Activated CD4-positive, alpha-beta T cell treated with anti-CD3 and anti-CD28 coated beads for 36 hours (primary cell): ENCODE measurements around the gene IQGAP2. TPM values are rescaled to one million over a fixed set of nuclear protein-coding genes. Genes with fewer than 3 reads are reported as not detected.
A peak's percentile ranks its signal among the peaks of the same experiment; 100 is the strongest.

ENCODE experiments used
- ATAC-seq: fragments of 200-7000 bp; cut with Tn5 transposase; one replicate; pipeline ENCODE4 v1.10.0; 2021; ENCODE audit warnings: mild to moderate bottlenecking, moderate library complexity
- CTCF ChIA-PET: fragments of 350-600 bp; sonication (Branson Sonifier 250); formaldehyde crosslinking; loops from one replicate; lab custom pipeline; 2021; ENCODE audit warnings: antibody characterized with exemption; lab: Charles Lee
- POLR2A ChIA-PET: fragments of 350-600 bp; sonication (Branson Sonifier 250); formaldehyde crosslinking; loops from one replicate; lab custom pipeline; 2021; ENCODE audit warnings: antibody characterized with exemption, inconsistent platforms; lab: Charles Lee
- DNase-seq: peaks from one replicate; pipeline ENCODE4 v3.0.0-alpha.2; 2020
- H3K27ac Mint-ChIP-seq: one replicate; pipeline ENCODE4 v1.8.0; 2021; ENCODE audit warnings: mixed read lengths
- H3K27me3 Mint-ChIP-seq: one replicate; pipeline ENCODE4 v1.8.0; 2021; ENCODE audit warnings: mixed read lengths
- H3K36me3 Mint-ChIP-seq: one replicate; pipeline ENCODE4 v1.8.0; 2021; ENCODE audit warnings: low read depth, mixed read lengths
- H3K4me1 Mint-ChIP-seq: one replicate; pipeline ENCODE4 v1.8.0; 2021; ENCODE audit warnings: mixed read lengths
- H3K4me3 Mint-ChIP-seq: one replicate; pipeline ENCODE4 v1.8.0; 2021; ENCODE audit warnings: mild to moderate bottlenecking, moderate library complexity, mixed read lengths
- H3K9me3 Mint-ChIP-seq: one replicate; pipeline ENCODE4 v1.8.0; 2021; ENCODE audit warnings: low read depth, mixed read lengths
- intact Hi-C, 2 experiments: fragments of 100-400 bp; cut with DNase I in 1 of 2; cut with micrococcal nuclease in 1 of 2; formaldehyde crosslinking; loops; one replicate each; pipeline versions ENCODE4 v1.14.2 to v1.15.1; 2022 to 2024; cut with DNase I, micrococcal nuclease
- total RNA-seq, 2 experiments: library from RNA; stranded (reverse); gene quantifications; one replicate each; pipeline ENCODE4 v1.2.3, GENCODE V29; 2021

IQGAP2 gene
- total RNA-seq, 2 experiments from 2014 or later: 62.7 to 82.7 TPM

DNA sequence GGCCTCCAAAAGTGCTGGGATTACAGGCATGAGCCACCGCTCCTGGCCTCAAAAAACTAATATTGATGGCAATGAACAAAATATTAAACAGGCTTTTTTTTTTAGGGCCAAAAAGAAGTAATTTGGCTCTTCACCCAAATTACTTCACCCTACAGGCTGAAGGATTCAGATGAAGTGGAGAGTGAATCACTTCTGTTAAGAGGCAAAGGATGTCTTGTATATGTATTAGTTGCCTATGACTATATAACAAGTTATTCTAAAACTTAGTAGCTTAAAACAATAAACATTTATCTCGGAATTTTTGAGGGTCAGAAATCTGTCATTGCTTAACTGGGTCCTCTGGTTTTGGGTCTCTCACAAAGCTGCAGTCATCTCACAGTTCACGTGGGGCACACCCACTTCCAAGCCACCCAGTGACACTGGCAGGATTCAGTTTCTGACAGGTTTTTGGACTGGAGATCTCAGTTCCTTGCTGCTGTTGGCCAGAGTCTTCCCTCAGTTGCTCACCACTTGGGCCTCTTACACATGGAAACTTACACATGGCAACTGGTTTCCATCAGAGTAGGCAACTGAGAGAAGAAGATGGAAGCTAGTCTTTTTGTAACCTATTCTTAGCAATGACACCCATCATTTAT lies 66.7 kb downstream of the IQGAP2 start:
- ChIA-PET POLR2A (interaction anchor here (0.7 to 1.8 kb wide), 4 partner anchors 8 to 73 kb away, joined by 3 to 6 read pairs (median 5); partner anchors contain the start of gene IQGAP2), CTCF (interaction anchor here (0.7 to 5.2 kb wide), 4 partner anchors 42 to 73 kb away, joined by 3 to 23 read pairs (median 4); partner anchors contain the start of gene IQGAP2)
- ATAC-seq (peak; percentile 30), DNase-seq (peak; percentile 43)
- intact Hi-C loops: loop anchor here in 1 of 2 experiments (1.0 to 5.0 kb wide), 2 partner anchors 65 to 197 kb away; no protein-coding TSS in a partner anchor
- Mint-ChIP-seq H3K27me3 (no peaks in the 10 kb centered on the region), H3K4me1 (peaks cover 89% of the 10 kb centered on the region), H3K9me3 (peaks cover 5% of the 10 kb centered on the region), H3K4me3 (no peak overlapping the region), H3K27ac (peak overlapping the region; percentile 78), H3K36me3 (peaks cover 37% of the 10 kb centered on the region)

DNA sequence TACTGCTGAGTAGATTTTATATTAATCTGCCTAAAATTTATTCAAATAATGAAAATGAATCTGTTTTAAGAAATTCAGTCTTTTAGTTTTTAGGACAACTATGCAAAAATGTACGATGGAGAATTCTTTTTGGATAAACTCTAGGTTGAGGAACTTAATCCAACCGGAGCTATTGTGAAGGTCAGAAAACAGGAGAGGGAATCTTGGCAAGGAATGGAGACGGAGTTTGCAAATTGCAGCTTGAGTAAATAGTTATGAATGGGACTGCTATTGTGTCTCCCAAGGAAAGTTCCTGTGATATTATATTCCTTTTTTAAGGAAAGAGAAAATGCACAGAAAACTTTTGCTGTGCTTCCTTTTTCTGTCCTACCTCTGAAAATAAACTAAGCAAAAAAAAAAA lies 67.9 kb downstream of the IQGAP2 start:
- peaks cover 32% of the 10 kb centered on the region for H3K36me3 Mint-ChIP-seq
- ATAC-seq (no peak), DNase-seq (no peak)
- POLR2A ChIA-PET: interaction anchor here (1.8 kb wide), 1 partner anchor 68 kb away, joined by 6 read pairs; the partner anchor contains the start of gene IQGAP2
- H3K27ac Mint-ChIP-seq: peak overlapping the region; percentile 75
- peaks cover 91% of the 10 kb centered on the region for H3K4me1 Mint-ChIP-seq
- no peak overlapping the region for H3K4me3 Mint-ChIP-seq
- H3K27me3 Mint-ChIP-seq: no peaks in the 10 kb centered on the region
- intact Hi-C loops: loop anchor here in 1 of 2 experiments (5.0 kb wide), 1 partner anchor 199 kb away; no protein-coding TSS in a partner anchor
- peaks cover 5% of the 10 kb centered on the region for H3K9me3 Mint-ChIP-seq
- CTCF ChIA-PET: interaction anchor here (0.5 to 5.2 kb wide), 4 partner anchors 20 to 72 kb away, joined by 3 to 23 read pairs (median 4); partner anchors contain the start of gene IQGAP2

DNA sequence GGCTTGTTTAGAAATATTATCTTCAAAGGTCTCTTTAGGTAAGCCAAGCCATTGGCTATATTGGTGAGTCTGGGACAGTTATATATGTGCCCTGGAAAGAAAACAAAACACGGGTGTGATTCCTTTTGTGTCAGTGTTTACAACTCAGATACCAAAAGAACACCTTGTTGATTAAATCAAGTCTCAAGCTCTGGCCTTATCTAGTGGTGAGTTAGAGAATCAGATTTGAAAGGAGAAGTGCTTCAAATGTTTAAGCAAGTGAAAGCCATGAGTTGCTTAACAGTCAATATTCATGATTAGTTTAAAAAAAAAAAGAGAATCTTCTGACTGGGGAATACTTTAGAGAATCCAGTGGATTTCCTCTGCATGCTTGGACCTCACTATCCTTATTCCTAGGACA lies 68.3 kb downstream of the IQGAP2 start:
- intact Hi-C loops: loop anchor here in 1 of 2 experiments (5.0 kb wide), 1 partner anchor 199 kb away; no protein-coding TSS in a partner anchor
- CTCF ChIA-PET: interaction anchor here (0.7 to 5.2 kb wide), 3 partner anchors 69 to 126 kb away, joined by 4 to 23 read pairs (median 14); partner anchors contain the start of gene IQGAP2
- no peaks in the 10 kb centered on the region for H3K27me3 Mint-ChIP-seq
- peaks cover 5% of the 10 kb centered on the region for H3K9me3 Mint-ChIP-seq
- peak overlapping the region; percentile 75 for H3K27ac Mint-ChIP-seq
- DNase-seq (no peak), ATAC-seq (no peak)
- no peak overlapping the region for H3K4me3 Mint-ChIP-seq
- POLR2A ChIA-PET: no interaction called here
- H3K36me3 Mint-ChIP-seq: peaks cover 29% of the 10 kb centered on the region
- peaks cover 91% of the 10 kb centered on the region for H3K4me1 Mint-ChIP-seq

DNA sequence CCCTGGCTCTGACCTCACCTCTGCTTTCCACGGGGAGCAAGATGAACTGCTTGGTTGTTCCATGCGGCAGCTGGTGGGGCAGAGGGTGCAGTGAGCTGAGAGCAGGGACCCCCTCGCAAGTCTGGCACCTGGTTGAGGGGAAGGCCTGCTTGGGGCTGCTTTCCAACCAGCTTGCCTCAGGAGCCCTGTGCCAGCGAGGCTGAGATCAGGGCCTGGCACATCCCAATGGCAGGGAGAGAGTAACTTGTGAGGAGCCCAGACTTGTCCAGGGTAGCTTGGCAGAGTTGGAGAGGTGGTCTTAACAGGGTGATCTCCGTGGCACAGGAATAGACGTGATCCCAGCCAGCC lies 68.9 kb downstream of the IQGAP2 start:
- ChIA-PET POLR2A (interaction anchor here (0.9 kb wide), 1 partner anchor 75 kb away, joined by 5 read pairs; no protein-coding TSS in a partner anchor), CTCF (interaction anchor here (0.7 to 5.2 kb wide), 6 partner anchors 49 to 453 kb away, joined by 3 to 23 read pairs (median 4); partner anchors contain the start of gene IQGAP2)
- H3K27ac Mint-ChIP-seq: peak overlapping the region; percentile 92
- no peak for DNase-seq
- H3K4me1 Mint-ChIP-seq: peaks cover 89% of the 10 kb centered on the region
- peaks cover 5% of the 10 kb centered on the region for H3K9me3 Mint-ChIP-seq
- intact Hi-C loops: loop anchor here in 1 of 2 experiments (5.0 kb wide), 1 partner anchor 200 kb away; no protein-coding TSS in a partner anchor
- H3K27me3 Mint-ChIP-seq: no peaks in the 10 kb centered on the region
- peaks cover 25% of the 10 kb centered on the region for H3K36me3 Mint-ChIP-seq
- no peak overlapping the region for H3K4me3 Mint-ChIP-seq
- ATAC-seq: no peak

DNA sequence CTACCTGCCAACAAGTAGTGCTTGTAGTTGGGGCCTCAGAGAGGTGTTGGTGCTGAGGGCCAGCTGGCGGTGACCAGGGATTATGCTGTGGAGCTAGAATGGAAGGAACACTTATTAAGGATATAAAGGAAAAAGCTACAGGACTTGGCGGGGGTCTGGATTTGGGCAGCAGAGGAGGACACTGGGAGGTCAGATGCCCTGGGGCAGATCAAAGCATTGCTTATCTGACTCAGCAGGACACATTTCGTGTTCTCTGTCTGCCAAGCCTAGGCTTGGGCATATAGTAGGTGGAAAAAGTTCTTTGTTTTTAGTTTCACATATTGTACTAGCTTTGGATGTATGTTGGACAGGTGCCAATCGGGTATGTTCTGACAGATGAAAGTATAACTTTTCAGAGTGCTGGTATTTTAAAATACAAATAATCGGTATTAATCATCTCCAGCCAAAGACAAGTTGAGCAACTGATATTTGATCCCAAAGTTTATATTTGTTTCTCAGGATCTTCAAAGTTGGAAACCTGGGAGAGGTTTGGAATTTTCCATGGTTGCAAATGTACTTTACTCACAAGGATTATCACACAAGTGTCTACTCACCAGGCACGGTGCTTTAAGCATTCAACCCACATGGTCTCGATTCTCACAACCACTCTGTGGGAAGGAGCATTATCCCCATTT lies 69.4 kb downstream of the IQGAP2 start:
- intact Hi-C loops: loop anchor here (1.0 to 5.0 kb wide), 5 partner anchors 49 to 200 kb away; no protein-coding TSS in a partner anchor
- CTCF ChIA-PET: interaction anchor here (0.7 to 5.2 kb wide), 7 partner anchors 11 to 454 kb away, joined by 3 to 23 read pairs (median 5); partner anchors contain the start of gene IQGAP2
- ATAC-seq (peak; percentile 17), DNase-seq (peak; percentile 31)
- peaks cover 85% of the 10 kb centered on the region for H3K4me1 Mint-ChIP-seq
- POLR2A ChIA-PET: interaction anchor here (0.6 to 0.9 kb wide), 2 partner anchors 11 to 75 kb away, joined by 3 to 5 read pairs; no protein-coding TSS in a partner anchor
- peak overlapping the region; percentile 92 for H3K27ac Mint-ChIP-seq
- peaks cover 24% of the 10 kb centered on the region for H3K36me3 Mint-ChIP-seq
- H3K27me3 Mint-ChIP-seq: no peaks in the 10 kb centered on the region
- peaks cover 5% of the 10 kb centered on the region for H3K9me3 Mint-ChIP-seq
- H3K4me3 Mint-ChIP-seq: no peak overlapping the region

DNA sequence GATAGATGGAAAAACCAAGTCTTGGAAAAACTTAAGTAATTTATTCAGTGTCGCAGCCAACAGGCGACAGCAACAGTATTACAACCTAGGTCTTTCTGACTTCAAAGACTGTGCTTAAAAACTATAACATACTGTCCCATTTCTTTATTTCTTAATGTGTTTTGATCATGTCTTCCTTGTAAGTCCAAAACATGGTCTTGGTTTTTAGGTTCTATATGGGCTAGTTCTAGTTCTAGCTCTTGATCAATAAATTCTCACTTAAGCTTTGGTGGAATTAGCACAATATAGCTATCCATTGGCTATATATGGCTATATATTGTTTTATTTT lies 69.9 kb downstream of the IQGAP2 start:
- intact Hi-C loops: loop anchor here (1.0 to 5.0 kb wide), 5 partner anchors 48 to 201 kb away; no protein-coding TSS in a partner anchor
- Mint-ChIP-seq H3K36me3 (peaks cover 21% of the 10 kb centered on the region), H3K9me3 (peaks cover 5% of the 10 kb centered on the region), H3K27me3 (no peaks in the 10 kb centered on the region), H3K4me1 (peaks cover 80% of the 10 kb centered on the region), H3K27ac (peak overlapping the region; percentile 92), H3K4me3 (no peak overlapping the region)
- ATAC-seq (no peak), DNase-seq (no peak)
- POLR2A ChIA-PET: interaction anchor here (0.6 to 1.3 kb wide), 2 partner anchors 11 to 45 kb away, joined by 3 read pairs; no protein-coding TSS in a partner anchor
- CTCF ChIA-PET: interaction anchor here (0.8 to 5.2 kb wide), 7 partner anchors 9 to 110 kb away, joined by 3 to 23 read pairs (median 7); partner anchors contain the start of gene IQGAP2

DNA sequence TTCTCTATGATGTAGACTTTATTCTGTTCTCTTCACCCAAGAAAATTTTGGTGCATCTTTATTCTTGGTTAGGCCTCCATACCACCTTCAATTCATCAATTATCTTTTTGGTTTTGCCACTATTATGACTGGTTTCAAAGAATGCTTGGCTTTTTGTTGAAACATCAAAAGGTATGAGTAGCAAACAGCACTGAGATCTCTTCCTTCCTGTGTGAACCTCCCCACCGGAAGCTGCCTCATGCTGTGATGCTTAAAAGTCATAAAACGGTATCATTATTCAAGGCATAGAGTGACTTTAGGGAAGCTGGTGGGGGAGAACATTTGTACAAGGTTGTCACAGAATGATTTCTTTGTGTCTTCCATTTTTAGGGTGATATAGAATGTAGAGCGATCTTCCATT lies 70.6 kb downstream of the IQGAP2 start:
- ChIA-PET CTCF (interaction anchor here (0.8 to 5.2 kb wide), 6 partner anchors 9 to 110 kb away, joined by 3 to 23 read pairs (median 6); partner anchors contain the start of gene IQGAP2), POLR2A (interaction anchor here (1.0 to 1.3 kb wide), 2 partner anchors 46 to 74 kb away, joined by 3 to 5 read pairs; no protein-coding TSS in a partner anchor)
- peaks cover 75% of the 10 kb centered on the region for H3K4me1 Mint-ChIP-seq
- H3K36me3 Mint-ChIP-seq: peaks cover 17% of the 10 kb centered on the region
- H3K27me3 Mint-ChIP-seq: no peaks in the 10 kb centered on the region
- peak; percentile 82 for DNase-seq
- peak overlapping the region; percentile 92 for H3K27ac Mint-ChIP-seq
- intact Hi-C loops: loop anchor here (1.0 to 5.0 kb wide), 5 partner anchors 48 to 201 kb away; no protein-coding TSS in a partner anchor
- peaks cover 5% of the 10 kb centered on the region for H3K9me3 Mint-ChIP-seq
- H3K4me3 Mint-ChIP-seq: peak overlapping the region; percentile 16
- peak; percentile 87 for ATAC-seq

DNA sequence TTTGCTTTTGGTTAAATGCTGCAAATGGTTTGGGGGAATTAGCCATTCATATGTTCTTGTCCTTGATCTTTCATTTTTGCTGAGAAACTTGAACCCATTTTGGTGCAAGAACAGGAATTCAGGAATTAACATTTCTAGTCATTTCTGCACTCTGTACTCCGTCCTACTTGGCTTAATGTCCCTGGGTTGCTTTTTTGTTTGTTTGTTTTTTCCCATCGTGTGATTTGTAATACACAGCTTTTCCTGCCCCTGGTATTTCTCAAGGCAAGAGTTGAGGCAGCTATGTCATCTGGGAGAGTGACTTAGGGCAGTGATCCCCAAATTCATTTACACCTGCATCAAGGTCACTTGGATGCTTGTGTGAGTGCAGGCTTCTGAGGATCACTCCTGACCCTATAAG lies 71.3 kb downstream of the IQGAP2 start:
- Mint-ChIP-seq H3K4me1 (peaks cover 76% of the 10 kb centered on the region), H3K27ac (no peak overlapping the region), H3K9me3 (peaks cover 4% of the 10 kb centered on the region), H3K36me3 (peaks cover 12% of the 10 kb centered on the region), H3K4me3 (no peak overlapping the region), H3K27me3 (no peaks in the 10 kb centered on the region)
- intact Hi-C loops: loop anchor here in 1 of 2 experiments (5.0 kb wide), 1 partner anchor 202 kb away; no protein-coding TSS in a partner anchor
- ChIA-PET POLR2A (interaction anchor here (1.0 kb wide), 1 partner anchor 73 kb away, joined by 5 read pairs; no protein-coding TSS in a partner anchor), CTCF (interaction anchor here (0.9 to 4.2 kb wide), 4 partner anchors 8 to 69 kb away, joined by 3 to 14 read pairs (median 6); no protein-coding TSS in a partner anchor)
- no peak for DNase-seq
- ATAC-seq: no peak

DNA sequence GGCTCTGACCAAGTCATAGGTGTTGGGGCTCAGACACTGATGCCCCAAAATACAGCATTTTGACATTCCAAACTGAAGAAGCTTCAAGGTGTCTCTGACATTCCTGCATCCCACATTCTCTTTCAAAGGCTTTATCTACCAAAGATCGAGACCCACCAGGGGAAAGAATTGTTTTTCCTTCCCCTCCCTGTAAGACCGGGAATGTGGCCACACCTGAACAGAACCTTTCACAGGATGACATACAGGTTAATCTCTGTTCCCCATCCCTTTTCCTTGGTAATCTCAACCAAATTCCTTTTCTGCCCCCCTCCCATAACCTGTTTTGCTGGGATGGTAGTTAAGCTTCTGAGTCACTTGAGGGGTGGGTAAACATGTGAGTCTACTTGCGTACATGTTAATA lies 72.3 kb downstream of the IQGAP2 start:
- DNase-seq: no peak
- H3K36me3 Mint-ChIP-seq: peaks cover 8% of the 10 kb centered on the region

DNA sequence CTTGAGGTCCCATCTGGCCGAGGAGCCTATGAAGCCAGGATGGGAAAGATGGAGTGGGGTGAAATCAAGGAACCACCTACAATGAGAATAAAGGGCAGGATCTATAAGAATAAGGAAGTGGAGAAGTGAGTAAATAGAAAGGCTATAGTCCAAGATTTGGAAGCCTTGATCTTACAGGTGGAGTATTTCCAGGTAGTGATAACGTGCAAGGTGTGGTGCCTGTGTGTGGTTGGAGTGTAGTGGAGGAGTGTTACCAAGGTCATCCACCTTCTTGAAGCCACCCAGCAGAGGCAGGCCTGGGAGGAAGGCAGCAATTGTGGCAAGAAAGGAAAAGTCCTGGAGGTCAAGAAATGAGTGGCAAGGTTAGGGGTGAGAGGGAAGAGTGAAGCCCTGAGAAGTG lies 72.9 kb downstream of the IQGAP2 start:
- Mint-ChIP-seq H3K4me3 (no peak overlapping the region), H3K36me3 (peaks cover 8% of the 10 kb centered on the region), H3K27me3 (no peaks in the 10 kb centered on the region), H3K27ac (peak overlapping the region; percentile 51), H3K9me3 (peaks cover 4% of the 10 kb centered on the region), H3K4me1 (peaks cover 73% of the 10 kb centered on the region)
- intact Hi-C loops: no loop called here
- ChIA-PET POLR2A (no interaction called here), CTCF (interaction anchor here (1.2 kb wide), 1 partner anchor 29 kb away, joined by 4 read pairs; no protein-coding TSS in a partner anchor)
- DNase-seq: no peak
- ATAC-seq: no peak

More for the DNA sequence above, 72.3 kb downstream of the IQGAP2 start:
- Mint-ChIP-seq H3K4me1 (peaks cover 75% of the 10 kb centered on the region), H3K27me3 (no peaks in the 10 kb centered on the region), H3K4me3 (no peak overlapping the region), H3K27ac (no peak overlapping the region), H3K9me3 (peaks cover 4% of the 10 kb centered on the region)
- POLR2A ChIA-PET: no interaction called here
- ATAC-seq: no peak
- CTCF ChIA-PET: interaction anchor here (1.2 to 4.2 kb wide), 2 partner anchors 30 to 68 kb away, joined by 4 to 14 read pairs; no protein-coding TSS in a partner anchor
- intact Hi-C loops: no loop called here
